Astrocyte (in vitro differentiated cells and primary cell): ENCODE data around the gene SLC10A1. TPM values are rescaled to one million over a fixed set of nuclear protein-coding genes. Genes with fewer than 3 reads are reported as not detected.
"Not testable (repeated sequence)": the region's sequence is repeated elsewhere in the genome, so short reads cannot be mapped to it uniquely, and the experiment has no call there.

Experiments used
- DNase-seq: peaks from one replicate; pipeline ENCODE4 v3.0.0-alpha.2; 2010; ENCODE audit warnings: low read depth
- FAIRE-seq: peaks from 2 replicates; lab custom pipeline; 2011; peaks lifted over from hg19 to GRCh38; lab: Jason Lieb, UNC
- H2AFZ ChIP-seq: 2 replicates; pipeline ENCODE4 v1.6.0; 2012; ENCODE audit warnings: low read depth, low read length, inconsistent platforms
- H3K27ac ChIP-seq: 2 replicates; pipeline ENCODE4 v1.5.1; 2011; ENCODE audit warnings: low read depth, low read length, inconsistent platforms
- H3K27me3 ChIP-seq: 2 replicates; pipeline ENCODE4 v1.6.0; 2011; ENCODE audit warnings: low read length, inconsistent platforms; ENCODE audit not compliant: insufficient read depth
- H3K36me3 ChIP-seq: 2 replicates; pipeline ENCODE4 v1.5.1; 2011; ENCODE audit warnings: low read length, inconsistent platforms; ENCODE audit not compliant: insufficient read depth
- H3K4me1 ChIP-seq: 2 replicates; pipeline ENCODE4 v1.5.1; 2011; ENCODE audit warnings: low read length, inconsistent platforms; ENCODE audit not compliant: insufficient read depth
- H3K4me2 ChIP-seq: 2 replicates; pipeline ENCODE4 v1.6.0; 2012; ENCODE audit warnings: low read length, inconsistent platforms
- H3K4me3 ChIP-seq: 2 replicates; pipeline ENCODE4 v1.5.1; 2011; ENCODE audit warnings: low read depth, mild to moderate bottlenecking, low read length, inconsistent platforms; ENCODE audit not compliant: insufficient read depth
- H3K79me2 ChIP-seq: 2 replicates; pipeline ENCODE4 v1.6.0; 2012; ENCODE audit warnings: mild to moderate bottlenecking, low read length, inconsistent platforms; ENCODE audit not compliant: insufficient read depth
- H3K9ac ChIP-seq: 2 replicates; pipeline ENCODE4 v1.6.0; 2012; ENCODE audit warnings: mild to moderate bottlenecking, low read length, inconsistent platforms
- H3K9me3 ChIP-seq: 2 replicates; pipeline ENCODE4 v1.5.1; 2012; ENCODE audit warnings: low read depth, mild to moderate bottlenecking, low read length, inconsistent platforms; ENCODE audit not compliant: insufficient read depth
- H4K20me1 ChIP-seq: 2 replicates; pipeline ENCODE4 v1.6.0; 2012; ENCODE audit warnings: low read length, inconsistent platforms; ENCODE audit not compliant: insufficient read depth
- H3K27ac Mint-ChIP-seq: one replicate; pipeline ENCODE4 v1.8.0; 2021; ENCODE audit warnings: mild to moderate bottlenecking, mixed read lengths; ENCODE audit not compliant: unreplicated experiment
- H3K27me3 Mint-ChIP-seq: one replicate; pipeline ENCODE4 v1.8.0; 2021; ENCODE audit warnings: low read depth, mixed read lengths; ENCODE audit not compliant: unreplicated experiment
- H3K36me3 Mint-ChIP-seq: one replicate; pipeline ENCODE4 v1.8.0; 2021; ENCODE audit warnings: low read depth, mixed read lengths; ENCODE audit not compliant: unreplicated experiment
- H3K4me1 Mint-ChIP-seq: one replicate; pipeline ENCODE4 v1.8.0; 2021; ENCODE audit warnings: low read depth, mixed read lengths; ENCODE audit not compliant: unreplicated experiment
- H3K4me3 Mint-ChIP-seq: one replicate; pipeline ENCODE4 v1.8.0; 2021; ENCODE audit warnings: mild to moderate bottlenecking, moderate library complexity, mixed read lengths; ENCODE audit not compliant: unreplicated experiment
- H3K9me3 Mint-ChIP-seq: one replicate; pipeline ENCODE4 v1.8.0; 2021; ENCODE audit warnings: mild to moderate bottlenecking, mixed read lengths; ENCODE audit not compliant: unreplicated experiment
- EZH2 ChIP-seq: IDR thresholded peaks from 2 replicates; pipeline ENCODE4 v1.6.1; 2012; ENCODE audit warnings: mild to moderate bottlenecking, low read length, inconsistent platforms; ENCODE audit not compliant: insufficient read depth
- total RNA-seq: library from RNA; stranded (reverse); gene quantifications from 2 replicates; pipeline ENCODE4 v1.2.1, GENCODE V29; 2021
- TF ChIP-seq, protein P1 (sequence below): IDR thresholded peaks from 2 replicates; pipeline ENCODE4 v1.5.1; 2011; ENCODE audit warnings: low read depth, mild to moderate bottlenecking, inconsistent platforms, low read length, moderate library complexity; ENCODE audit not compliant: insufficient read depth

The SLC10A1 gene
- total RNA-seq, 1 donor from 2014 or later, result not detected

DNA sequence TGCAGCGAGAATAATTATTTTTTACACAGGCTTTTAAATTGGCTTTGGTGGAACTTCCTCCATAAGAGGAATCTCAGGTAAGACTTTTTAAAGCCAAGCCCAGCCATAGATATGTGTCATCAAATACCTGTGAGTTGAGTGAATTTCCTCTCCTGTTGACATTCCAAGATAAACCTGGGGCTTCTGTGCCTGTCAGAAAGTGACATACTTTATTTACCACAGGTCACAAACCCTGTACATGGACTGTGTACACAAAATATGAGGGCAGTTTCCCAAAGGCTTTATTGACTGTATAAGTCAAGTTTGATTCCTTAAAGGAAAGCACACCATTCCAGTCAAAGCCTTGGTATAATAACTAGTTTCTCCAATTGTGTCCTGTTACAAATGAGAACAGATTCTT lies 56.0 kb downstream of the SLC10A1 start:
- TF ChIP-seq EZH2, result no peak
- TF ChIP-seq, protein P1, sequence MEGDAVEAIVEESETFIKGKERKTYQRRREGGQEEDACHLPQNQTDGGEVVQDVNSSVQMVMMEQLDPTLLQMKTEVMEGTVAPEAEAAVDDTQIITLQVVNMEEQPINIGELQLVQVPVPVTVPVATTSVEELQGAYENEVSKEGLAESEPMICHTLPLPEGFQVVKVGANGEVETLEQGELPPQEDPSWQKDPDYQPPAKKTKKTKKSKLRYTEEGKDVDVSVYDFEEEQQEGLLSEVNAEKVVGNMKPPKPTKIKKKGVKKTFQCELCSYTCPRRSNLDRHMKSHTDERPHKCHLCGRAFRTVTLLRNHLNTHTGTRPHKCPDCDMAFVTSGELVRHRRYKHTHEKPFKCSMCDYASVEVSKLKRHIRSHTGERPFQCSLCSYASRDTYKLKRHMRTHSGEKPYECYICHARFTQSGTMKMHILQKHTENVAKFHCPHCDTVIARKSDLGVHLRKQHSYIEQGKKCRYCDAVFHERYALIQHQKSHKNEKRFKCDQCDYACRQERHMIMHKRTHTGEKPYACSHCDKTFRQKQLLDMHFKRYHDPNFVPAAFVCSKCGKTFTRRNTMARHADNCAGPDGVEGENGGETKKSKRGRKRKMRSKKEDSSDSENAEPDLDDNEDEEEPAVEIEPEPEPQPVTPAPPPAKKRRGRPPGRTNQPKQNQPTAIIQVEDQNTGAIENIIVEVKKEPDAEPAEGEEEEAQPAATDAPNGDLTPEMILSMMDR, result no peak
- H3K27ac ChIP-seq, result no peak overlapping the region
- H3K9ac ChIP-seq, result no peak overlapping the region
- H3K36me3 ChIP-seq, result no peaks in the 10 kb centered on the region
- H3K4me1 Mint-ChIP-seq, result no peaks in the 10 kb centered on the region
- no peaks in the 10 kb centered on the region for H3K4me1 ChIP-seq
- no peak overlapping the region for H3K4me3 Mint-ChIP-seq
- no peaks in the 10 kb centered on the region for H3K36me3 Mint-ChIP-seq
- no peak overlapping the region for H2AFZ ChIP-seq
- no peaks in the 10 kb centered on the region for H3K9me3 ChIP-seq
- no peak overlapping the region for H3K4me3 ChIP-seq
- H3K27me3 Mint-ChIP-seq, result peaks cover 3% of the 10 kb centered on the region
- H3K27ac Mint-ChIP-seq, result no peak overlapping the region
- no peak for DNase-seq
- no peaks in the 10 kb centered on the region for H3K27me3 ChIP-seq
- H3K4me2 ChIP-seq, result no peak overlapping the region
- H4K20me1 ChIP-seq, result no peaks in the 10 kb centered on the region
- no peaks in the 10 kb centered on the region for H3K79me2 ChIP-seq
- no peak for FAIRE-seq
- H3K9me3 Mint-ChIP-seq, result peaks cover 9% of the 10 kb centered on the region

DNA sequence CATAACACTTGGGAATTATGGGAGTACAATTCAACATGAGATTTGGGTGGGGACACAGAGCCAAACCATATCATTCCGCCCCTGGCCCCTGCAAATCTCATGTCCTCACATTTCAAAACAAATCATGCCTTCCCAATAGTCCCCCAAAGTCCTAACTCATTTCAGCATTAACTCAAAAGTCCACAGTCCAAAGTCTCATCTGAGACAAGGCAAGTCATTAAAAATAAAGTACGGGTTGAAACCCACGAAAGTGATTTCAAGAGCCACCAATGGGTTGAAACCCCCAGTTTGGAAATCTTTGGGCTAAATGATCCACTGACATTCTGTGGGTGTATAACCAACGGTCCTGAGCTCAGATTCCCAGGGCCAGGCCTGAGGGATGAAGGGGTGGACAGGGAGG lies 60.6 kb downstream of the SLC10A1 start:
- not testable (repeated sequence) for H3K36me3 ChIP-seq, H3K27ac Mint-ChIP-seq

DNA sequence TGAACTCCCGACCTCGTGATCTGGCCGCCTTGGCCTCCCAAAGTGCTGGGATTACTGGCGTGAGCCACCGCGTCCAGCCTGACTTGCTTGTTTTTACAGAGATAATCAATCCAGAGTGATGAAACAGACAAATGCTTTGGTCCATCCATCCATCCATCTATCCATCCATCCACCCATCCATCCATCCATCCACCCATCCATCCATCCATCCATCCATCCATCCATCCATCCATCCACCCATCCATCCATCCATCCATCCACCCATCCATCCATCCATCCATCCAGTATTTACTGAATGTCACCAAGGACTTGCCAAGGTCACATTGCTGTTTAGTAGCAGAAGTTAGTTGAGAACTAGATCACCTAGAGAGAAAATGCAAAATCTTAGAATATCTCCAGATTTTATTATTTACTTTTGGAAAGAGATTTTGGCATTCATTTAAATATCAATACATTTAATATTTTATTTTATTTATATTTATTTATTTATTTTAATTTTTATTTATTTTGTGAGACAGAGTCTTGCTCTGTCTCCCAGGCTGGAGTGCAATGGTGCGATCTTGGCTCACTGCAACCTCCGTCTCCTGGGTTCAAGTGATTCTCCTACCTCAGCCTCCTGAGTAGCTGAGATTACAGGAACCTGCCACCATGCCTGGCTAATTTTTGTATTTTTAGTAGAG lies 65.0 kb downstream of the SLC10A1 start:
- not testable (repeated sequence) for H3K4me3 Mint-ChIP-seq, H3K36me3 ChIP-seq, FAIRE-seq, H4K20me1 ChIP-seq, H3K27me3 ChIP-seq, H3K4me3 ChIP-seq, H3K4me1 Mint-ChIP-seq, H3K4me2 ChIP-seq, H2AFZ ChIP-seq, H3K9me3 Mint-ChIP-seq, H3K36me3 Mint-ChIP-seq, H3K9ac ChIP-seq, H3K4me1 ChIP-seq, H3K27ac Mint-ChIP-seq, H3K79me2 ChIP-seq, DNase-seq, H3K9me3 ChIP-seq, H3K27ac ChIP-seq
- H3K27me3 Mint-ChIP-seq, result peaks cover 22% of the 10 kb centered on the region

More for the DNA sequence above, 60.6 kb downstream of the SLC10A1 start:
- H3K27me3 Mint-ChIP-seq, result peaks cover 18% of the 10 kb centered on the region
- H4K20me1 ChIP-seq, H3K79me2 ChIP-seq, H3K4me3 ChIP-seq, H3K4me2 ChIP-seq, H3K9ac ChIP-seq, DNase-seq, H3K27me3 ChIP-seq, H3K4me1 Mint-ChIP-seq, H3K4me1 ChIP-seq, H3K27ac ChIP-seq, H3K36me3 Mint-ChIP-seq, H2AFZ ChIP-seq, H3K4me3 Mint-ChIP-seq, FAIRE-seq, H3K9me3 ChIP-seq, H3K9me3 Mint-ChIP-seq: not testable (repeated sequence)
